D721Med (cell line): ENCODE measurements around the gene TYK2.
A peak's percentile ranks its signal among the peaks of the same experiment; 100 is the strongest.
"Not testable (repeated sequence)": the region's sequence is repeated elsewhere in the genome, so short reads cannot be mapped to it uniquely, and the experiment has no call there.

ENCODE experiments used
- DNase-seq: peaks from one replicate; pipeline ENCODE4 v3.0.0; 2011; ENCODE audit warnings: low spot score; ENCODE audit not compliant: insufficient read length
- FAIRE-seq: peaks from 2 replicates; lab custom pipeline; 2011; peaks lifted over from hg19 to GRCh38; lab: Jason Lieb, UNC
- CTCF ChIP-seq: IDR thresholded peaks from 2 replicates; pipeline ENCODE4 v1.5.1; 2012; ENCODE audit warnings: mild to moderate bottlenecking, control low read depth; ENCODE audit not compliant: insufficient read depth; ENCODE audit errors: missing control alignments

The TYK2 gene

GRCh38 chr19:10339977-10340376 is 40.4 kb downstream of the TYK2 start:
- DNase-seq, result no peak
- no peak for FAIRE-seq
- TF ChIP-seq CTCF, result no peak

GRCh38 chr19:10339380-10339960 is 40.9 kb downstream of the TYK2 start, which contains the start of gene ICAM3:
TSS of gene ICAM3 (minus strand) at chr19:10339624. CDS start at chr19:10339614, 10 bp downstream.
- no peak for TF ChIP-seq CTCF
- DNase-seq (no peak), FAIRE-seq (no peak)

- DNase-seq (no peak), FAIRE-seq (no peak)
- TF ChIP-seq CTCF, result no peak
Measured at GRCh38 chr19:10338940-10339339, 41.4 kb downstream of the TYK2 start.

- DNase-seq, FAIRE-seq: not testable (repeated sequence)
Measured at GRCh38 chr19:10336725-10337124, 43.6 kb downstream of the TYK2 start.

- no peak for TF ChIP-seq CTCF
- DNase-seq (no peak), FAIRE-seq (no peak)
Measured at GRCh38 chr19:10335352-10335985, 44.9 kb downstream of the TYK2 start.

- FAIRE-seq (no peak), DNase-seq (peak; percentile 67)
- TF ChIP-seq CTCF, result no peak
Measured at GRCh38 chr19:10334588-10335351, 45.6 kb downstream of the TYK2 start.

GRCh38 chr19:10333758-10334587 is 46.4 kb downstream of the TYK2 start:
- FAIRE-seq (no peak), DNase-seq (no peak)
- TF ChIP-seq CTCF, result no peak
